CD4-positive, alpha-beta T cell (primary cell): ENCODE measurements around the gene ATP7A. TPM values are rescaled to one million over a fixed set of nuclear protein-coding genes. Genes with fewer than 3 reads are reported as not detected.

Experiments used
- ATAC-seq: fragments of 200-7000 bp; cut with Tn5 transposase; one replicate; pipeline ENCODE4 v1.10.0; 2022; ENCODE audit warnings: mild to moderate bottlenecking; ENCODE audit not compliant: poor library complexity
- CTCF ChIA-PET: fragments of 350-600 bp; sonication (Branson Sonifier 250); formaldehyde crosslinking; loops from one replicate; lab custom pipeline; 2021; ENCODE audit warnings: antibody characterized with exemption, inconsistent platforms; lab: Charles Lee
- POLR2A ChIA-PET: fragments of 350-600 bp; sonication (Branson Sonifier 250); formaldehyde crosslinking; loops from one replicate; lab custom pipeline; 2021; ENCODE audit warnings: antibody characterized with exemption, inconsistent platforms; lab: Charles Lee
- DNase-seq, 14 experiments: peaks; one replicate each; pipeline ENCODE4 v3.0.0-alpha.2; 2013 to 2020; ENCODE audit warnings: mixed read lengths in 2 of 14
- H3K27ac ChIP-seq, 2 donors: one replicate each; pipeline versions ENCODE4 v1.5.1 to v1.7.0; 2013; ENCODE audit warnings: low read length in 2 of 2, low read depth in 1 of 2, mild to moderate bottlenecking in 1 of 2
- H3K27me3 ChIP-seq, 2 experiments: 1 replicate in 1 of 2; 2 replicates in 1 of 2; pipeline versions ENCODE4 v1.6.1 to v1.7.0; 2013; ENCODE audit warnings: low read length in 2 of 2, control low read depth in 1 of 2, mild to moderate bottlenecking in 1 of 2, moderate library complexity in 1 of 2; ENCODE audit not compliant: insufficient read depth in 2 of 2, control insufficient read depth in 1 of 2
- H3K36me3 ChIP-seq: one replicate; pipeline ENCODE4 v1.6.1; 2013; ENCODE audit warnings: low read length, control low read depth; ENCODE audit not compliant: insufficient read depth
- H3K4me1 ChIP-seq: one replicate; pipeline ENCODE4 v1.6.1; 2013; ENCODE audit warnings: low read length, control low read depth; ENCODE audit not compliant: insufficient read depth
- H3K4me3 ChIP-seq: one replicate; pipeline ENCODE4 v1.5.1; 2013; ENCODE audit warnings: mild to moderate bottlenecking, low read length, moderate library complexity
- H3K9me3 ChIP-seq, 2 experiments: 1 replicate in 1 of 2; 2 replicates in 1 of 2; pipeline versions ENCODE4 v1.6.1 to v1.7.0; 2013; ENCODE audit warnings: low read length in 2 of 2, mild to moderate bottlenecking in 2 of 2, control low read depth in 1 of 2, moderate library complexity in 1 of 2; ENCODE audit not compliant: control insufficient read depth in 1 of 2, insufficient read depth in 1 of 2
- H3K27ac Mint-ChIP-seq: one replicate; pipeline ENCODE4 v1.8.0; 2020; ENCODE audit warnings: mixed read lengths
- H3K27me3 Mint-ChIP-seq: one replicate; pipeline ENCODE4 v1.8.0; 2021; ENCODE audit warnings: mixed read lengths
- H3K36me3 Mint-ChIP-seq: one replicate; pipeline ENCODE4 v1.8.0; 2021; ENCODE audit warnings: low read depth, mixed read lengths
- H3K4me1 Mint-ChIP-seq: one replicate; pipeline ENCODE4 v1.8.0; 2021; ENCODE audit warnings: low read depth, mixed read lengths
- H3K4me3 Mint-ChIP-seq: one replicate; pipeline ENCODE4 v1.8.0; 2020; ENCODE audit warnings: mild to moderate bottlenecking, mixed read lengths
- H3K9me3 Mint-ChIP-seq: one replicate; pipeline ENCODE4 v1.8.0; 2020; ENCODE audit warnings: mixed read lengths
- intact Hi-C, 2 experiments: fragments of 100-400 bp; cut with DNase I in 1 of 2; cut with micrococcal nuclease in 1 of 2; formaldehyde crosslinking; loops; one replicate each; pipeline versions ENCODE4 v1.15.1 to v1.9.0; 2023 to 2025; cut with DNase I, micrococcal nuclease
- total RNA-seq, 174 experiments: library from RNA in 2 of 174; stranded (reverse) in 2 of 174; gene quantifications; one replicate each; pipeline ENCODE4 v1.2.3 and lab custom pipeline; 2021 to 2026
- TF ChIP-seq, protein P1 (sequence below): fragments of 200-600 bp; IDR thresholded peaks from one replicate; pipeline ENCODE4 v1.8.0; 2022; ENCODE audit warnings: antibody characterized with exemption, mild to moderate bottlenecking

Gene ATP7A
- total RNA-seq, 2 experiments from 2014 or later: 12.1 to 12.8 TPM

GRCh38 chrX:77960567-77960966, 50.1 kb downstream of the ATP7A start:
- intact Hi-C loops: loop anchor here in 1 of 2 experiments (10.0 kb wide), 1 partner anchor 46 kb away; the partner anchor contains the start of gene ATP7A
- Mint-ChIP-seq H3K4me3 (peak overlapping the region; percentile 63), H3K27me3 (no peaks in the 10 kb centered on the region), H3K9me3 (no peaks in the 10 kb centered on the region), H3K36me3 (peaks cover 17% of the 10 kb centered on the region), H3K27ac (peak overlapping the region; percentile 89), H3K4me1 (peaks cover 36% of the 10 kb centered on the region)
- peaks cover 3% of the 10 kb centered on the region for H3K4me1 ChIP-seq
- ChIA-PET CTCF (interaction anchor here (0.6 kb wide), 1 partner anchor 528 kb away, joined by 3 read pairs; no protein-coding TSS in a partner anchor), POLR2A (no interaction called here)
- no peak overlapping the region for H3K27ac ChIP-seq
- no peak overlapping the region for H3K4me3 ChIP-seq
- ATAC-seq: no peak
- TF ChIP-seq, protein P1, sequence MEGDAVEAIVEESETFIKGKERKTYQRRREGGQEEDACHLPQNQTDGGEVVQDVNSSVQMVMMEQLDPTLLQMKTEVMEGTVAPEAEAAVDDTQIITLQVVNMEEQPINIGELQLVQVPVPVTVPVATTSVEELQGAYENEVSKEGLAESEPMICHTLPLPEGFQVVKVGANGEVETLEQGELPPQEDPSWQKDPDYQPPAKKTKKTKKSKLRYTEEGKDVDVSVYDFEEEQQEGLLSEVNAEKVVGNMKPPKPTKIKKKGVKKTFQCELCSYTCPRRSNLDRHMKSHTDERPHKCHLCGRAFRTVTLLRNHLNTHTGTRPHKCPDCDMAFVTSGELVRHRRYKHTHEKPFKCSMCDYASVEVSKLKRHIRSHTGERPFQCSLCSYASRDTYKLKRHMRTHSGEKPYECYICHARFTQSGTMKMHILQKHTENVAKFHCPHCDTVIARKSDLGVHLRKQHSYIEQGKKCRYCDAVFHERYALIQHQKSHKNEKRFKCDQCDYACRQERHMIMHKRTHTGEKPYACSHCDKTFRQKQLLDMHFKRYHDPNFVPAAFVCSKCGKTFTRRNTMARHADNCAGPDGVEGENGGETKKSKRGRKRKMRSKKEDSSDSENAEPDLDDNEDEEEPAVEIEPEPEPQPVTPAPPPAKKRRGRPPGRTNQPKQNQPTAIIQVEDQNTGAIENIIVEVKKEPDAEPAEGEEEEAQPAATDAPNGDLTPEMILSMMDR: no peak
- H3K9me3 ChIP-seq: no peaks in the 10 kb centered on the region
- H3K36me3 ChIP-seq: no peaks in the 10 kb centered on the region
- no peak for DNase-seq
- no peaks in the 10 kb centered on the region for H3K27me3 ChIP-seq

DNA sequence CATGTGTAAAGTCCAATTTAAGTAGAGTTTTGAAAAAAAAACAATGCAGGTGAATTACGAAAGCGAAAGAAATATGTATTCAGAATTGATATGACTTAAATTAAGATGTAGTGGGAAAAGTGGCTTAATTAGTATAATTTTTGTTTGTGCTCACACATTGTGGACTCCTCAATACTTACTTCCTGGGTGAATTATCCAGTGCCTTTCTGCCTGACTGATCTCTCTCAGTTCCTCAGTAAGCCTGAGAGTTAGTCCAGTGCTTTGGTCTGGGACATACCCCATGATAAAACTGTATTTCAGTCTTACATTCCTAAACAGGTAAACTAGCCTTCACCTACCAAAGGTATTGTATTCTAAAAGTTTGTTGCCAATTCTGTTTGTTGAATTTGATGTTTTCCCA, 50.6 kb downstream of the ATP7A start:
- Histone ChIP-seq H3K4me3 (no peak overlapping the region), H3K4me1 (peaks cover 3% of the 10 kb centered on the region), H3K36me3 (no peaks in the 10 kb centered on the region), H3K9me3 (no peaks in the 10 kb centered on the region), H3K27me3 (no peaks in the 10 kb centered on the region), H3K27ac (no peak overlapping the region)
- intact Hi-C loops: loop anchor here in 1 of 2 experiments (10.0 kb wide), 1 partner anchor 46 kb away; the partner anchor contains the start of gene ATP7A
- TF ChIP-seq, protein P1: no peak
- Mint-ChIP-seq H3K36me3 (peaks cover 22% of the 10 kb centered on the region), H3K9me3 (no peaks in the 10 kb centered on the region), H3K27me3 (no peaks in the 10 kb centered on the region), H3K4me1 (peaks cover 36% of the 10 kb centered on the region), H3K27ac (peak overlapping the region; percentile 89), H3K4me3 (peak overlapping the region; percentile 63)
- POLR2A ChIA-PET: no interaction called here
- ATAC-seq (no peak), DNase-seq (peak in 1 of 14 experiments; percentile 3)
- CTCF ChIA-PET: no interaction called here

DNA sequence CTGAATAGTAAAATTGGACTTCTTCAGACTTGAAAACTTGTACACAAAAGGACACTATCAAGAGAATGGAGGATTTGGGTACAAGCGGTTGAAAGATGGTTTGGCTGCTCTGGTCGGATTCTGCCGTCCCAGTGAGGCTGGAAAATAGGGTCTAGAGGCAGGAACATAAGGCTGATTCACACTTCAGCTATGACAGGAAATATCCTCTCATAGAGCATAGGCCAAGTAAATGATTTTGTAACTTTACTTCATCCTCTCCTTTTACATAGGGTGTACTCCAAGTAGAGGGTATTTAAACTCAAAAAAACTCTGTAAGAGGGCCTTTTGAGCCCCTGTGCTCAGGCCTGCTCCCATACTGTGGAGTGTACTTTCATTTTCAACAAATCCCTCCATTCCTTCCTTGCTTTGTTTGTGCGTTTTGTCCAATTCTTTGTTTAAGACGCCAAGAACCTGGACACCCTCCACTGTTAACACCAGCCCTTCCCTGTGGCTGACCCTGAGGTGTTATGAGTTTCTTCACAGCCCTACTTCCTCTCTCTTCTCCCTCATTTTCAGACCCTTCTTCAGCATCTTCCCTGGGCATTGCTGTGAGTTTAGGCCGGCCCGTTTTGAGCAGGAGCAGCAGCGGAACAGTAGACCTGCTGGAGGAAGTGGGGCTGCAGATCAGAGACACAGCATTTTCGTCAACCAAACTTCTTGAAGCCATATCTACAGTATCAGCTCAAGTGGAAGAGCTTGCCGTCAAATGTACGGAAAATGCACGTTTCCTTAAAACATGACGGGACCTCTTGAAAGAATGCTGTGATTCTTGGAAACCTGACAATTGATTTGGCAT, 51.8 kb downstream of the ATP7A start:
- peak overlapping the region in 1 of 2 donors; percentile 48 for H3K27ac ChIP-seq
- H3K27me3 Mint-ChIP-seq: no peaks in the 10 kb centered on the region
- intact Hi-C loops: loop anchor here in 1 of 2 experiments (10.0 kb wide), 1 partner anchor 47 kb away; the partner anchor contains the start of gene ATP7A

More for the DNA sequence above, 51.8 kb downstream of the ATP7A start:
- Histone ChIP-seq H3K27me3 (no peaks in the 10 kb centered on the region), H3K4me3 (peak overlapping the region; percentile 19), H3K9me3 (no peaks in the 10 kb centered on the region), H3K36me3 (no peaks in the 10 kb centered on the region), H3K4me1 (peaks cover 3% of the 10 kb centered on the region)
- ChIA-PET CTCF (no interaction called here), POLR2A (interaction anchor here (0.7 to 1.1 kb wide), 5 partner anchors 19 to 996 kb away, joined by 3 to 6 read pairs (median 3); partner anchors contain the start of genes COX7B and MAGT1)
- ATAC-seq (peak; percentile 84), DNase-seq (peak in 7 of 14 experiments; percentile 0 to 40 (median 17))
- Mint-ChIP-seq H3K4me1 (peaks cover 39% of the 10 kb centered on the region), H3K27ac (peak overlapping the region; percentile 89), H3K36me3 (peaks cover 26% of the 10 kb centered on the region), H3K9me3 (no peaks in the 10 kb centered on the region), H3K4me3 (peak overlapping the region; percentile 85)
- TF ChIP-seq, protein P1: no peak
